Stimulated activated CD4-positive, alpha-beta T cell treated with anti-CD3 and anti-CD28 coated beads, Interleukin-15, amount 100 ng/mL, for 48 hours (primary cell): ENCODE measurements around the gene MRPL21.
A peak's percentile ranks its signal among the peaks of the same experiment; 100 is the strongest.

Source experiments
- DNase-seq, 2 donors: peaks; one replicate each; pipeline ENCODE4 v3.0.0-alpha.2; 2020; ENCODE audit warnings: low read depth in 2 of 2

Gene MRPL21

DNA sequence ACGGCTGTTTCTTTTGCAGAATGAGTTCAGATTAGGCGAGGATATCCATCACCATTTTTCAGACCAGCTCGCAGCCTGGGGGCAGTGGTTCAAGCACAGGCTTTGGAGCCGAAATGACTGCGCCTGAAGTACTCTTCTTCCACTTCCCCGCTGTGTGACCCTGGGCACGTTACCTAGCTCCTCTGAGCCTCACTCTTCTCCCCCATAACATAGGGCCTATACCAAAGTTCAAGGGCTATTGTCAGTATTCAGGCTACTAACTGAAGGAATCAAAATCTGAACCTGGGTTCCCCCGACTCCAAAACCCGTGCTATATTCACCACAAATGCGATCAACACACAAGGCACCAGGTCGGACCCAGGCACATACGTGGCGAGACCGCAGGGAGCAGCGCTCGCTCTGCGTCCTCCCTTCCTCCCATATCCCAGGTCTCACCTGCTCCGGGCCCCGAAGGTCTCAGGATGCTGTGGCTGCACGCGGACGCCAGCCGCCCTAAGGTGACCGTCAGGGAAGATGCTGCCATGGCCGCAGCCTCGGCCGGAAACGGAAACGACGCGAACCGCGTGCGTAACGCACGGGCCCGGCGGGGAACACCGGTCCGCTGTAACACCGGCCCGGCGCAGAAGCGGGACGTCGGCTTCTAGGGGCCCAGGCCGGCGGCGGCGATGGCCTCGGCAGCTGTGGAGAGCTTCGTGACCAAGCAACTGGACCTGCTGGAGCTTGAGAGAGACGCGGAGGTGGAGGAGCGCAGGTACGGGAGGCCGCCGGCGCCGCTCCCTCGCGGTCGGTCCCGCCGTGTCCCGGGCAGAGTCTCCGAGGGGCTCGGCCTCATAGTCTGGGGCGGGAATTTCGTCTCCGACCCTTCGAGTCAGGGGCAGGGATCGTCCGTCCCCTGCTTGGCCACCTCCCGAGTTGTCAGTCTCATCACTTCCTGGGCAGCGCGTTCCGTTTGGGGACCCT lies at the start of gene MRPL21, which contains the start of gene IGHMBP2:
Gene MRPL21 (minus strand): TSS at position 545 of the 960 bp plus-strand sequence. CDS start 22 bp downstream, at position 523.
Gene IGHMBP2 (plus strand): TSS at position 604 of the 960 bp plus-strand sequence. CDS start 62 bp downstream, at position 666.
- DNase-seq, result peak; percentile 75 to 82

DNA sequence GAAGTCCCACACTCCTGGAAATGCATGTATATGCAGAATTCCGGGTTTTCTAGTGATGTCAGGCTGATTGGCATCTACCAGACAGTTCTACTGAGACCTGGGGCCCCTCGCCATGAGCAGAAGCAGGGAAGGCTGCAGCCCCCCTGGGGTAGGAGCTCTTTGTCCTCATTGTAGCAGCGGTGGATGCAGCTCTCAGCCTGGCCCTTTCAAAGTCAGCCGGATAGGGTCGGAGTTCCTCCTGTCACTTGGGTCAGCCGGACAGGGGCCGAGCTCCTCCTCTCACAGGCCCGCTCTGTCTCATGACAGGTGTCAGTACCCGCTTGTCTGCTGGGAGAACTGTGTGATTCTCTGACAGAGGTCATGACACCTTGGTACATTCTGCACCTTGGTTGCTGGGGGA lies 47.1 kb upstream of the MRPL21 start:
- DNase-seq, result no peak

DNA sequence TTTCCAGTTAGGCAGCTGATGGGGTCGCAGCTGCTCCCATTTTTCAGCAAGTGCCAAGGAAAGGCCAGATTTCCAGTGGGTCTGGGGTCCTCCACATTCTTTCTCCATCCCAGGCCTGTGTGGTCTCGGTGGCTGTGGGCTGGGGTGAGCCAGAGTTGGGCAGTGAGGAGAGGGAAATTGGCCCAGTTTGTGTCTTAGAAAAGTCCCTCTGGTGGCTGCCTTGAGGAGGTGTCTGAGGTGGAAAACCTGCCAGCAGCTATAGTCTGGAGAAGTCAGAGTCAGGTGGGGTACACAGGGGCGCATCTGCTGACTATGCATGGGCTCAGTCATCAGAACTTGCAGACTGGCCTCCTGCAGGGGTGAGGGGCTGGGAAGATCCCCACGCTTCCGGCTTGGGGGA lies 46.6 kb upstream of the MRPL21 start:
- DNase-seq, result no peak

DNA sequence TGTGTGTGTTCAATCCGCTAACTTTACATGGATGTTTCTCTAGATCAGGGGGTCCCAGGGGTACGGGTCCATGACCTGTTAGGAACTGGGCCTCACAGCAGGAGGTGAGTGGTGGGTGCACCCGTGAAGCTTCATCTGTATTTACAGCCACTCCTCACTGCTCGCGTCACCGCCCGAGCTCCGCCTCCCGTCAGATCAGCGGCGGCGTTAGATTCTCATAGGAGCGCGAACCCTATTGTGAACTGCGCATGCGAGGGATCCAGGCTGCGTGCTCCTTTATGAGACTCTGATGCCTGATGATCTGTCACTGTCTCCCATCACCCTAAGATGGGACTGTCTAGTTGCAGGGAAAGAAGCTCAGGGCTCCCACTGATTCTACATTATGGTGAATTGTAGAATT lies 45.3 kb upstream of the MRPL21 start:
- no peak for DNase-seq

DNA sequence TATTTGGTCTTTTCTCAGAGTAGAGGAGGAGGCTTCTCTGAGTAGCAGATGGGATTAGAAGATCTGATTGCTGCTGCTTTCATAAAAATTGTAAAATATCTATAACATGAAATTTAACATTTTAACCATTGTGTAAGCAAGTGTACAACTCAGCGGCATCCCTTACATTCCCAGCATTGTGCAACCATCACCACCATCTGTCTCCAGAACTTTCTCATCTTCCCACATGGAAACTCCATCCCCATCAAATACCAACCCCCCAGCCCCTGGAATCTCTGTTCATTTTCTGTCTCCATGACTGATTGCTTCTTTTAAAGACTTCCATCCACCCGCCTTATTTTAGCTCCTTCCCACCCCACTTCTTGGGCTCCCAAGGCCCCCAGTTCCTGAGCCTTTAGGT lies 44.9 kb upstream of the MRPL21 start:
- DNase-seq, result no peak

DNA sequence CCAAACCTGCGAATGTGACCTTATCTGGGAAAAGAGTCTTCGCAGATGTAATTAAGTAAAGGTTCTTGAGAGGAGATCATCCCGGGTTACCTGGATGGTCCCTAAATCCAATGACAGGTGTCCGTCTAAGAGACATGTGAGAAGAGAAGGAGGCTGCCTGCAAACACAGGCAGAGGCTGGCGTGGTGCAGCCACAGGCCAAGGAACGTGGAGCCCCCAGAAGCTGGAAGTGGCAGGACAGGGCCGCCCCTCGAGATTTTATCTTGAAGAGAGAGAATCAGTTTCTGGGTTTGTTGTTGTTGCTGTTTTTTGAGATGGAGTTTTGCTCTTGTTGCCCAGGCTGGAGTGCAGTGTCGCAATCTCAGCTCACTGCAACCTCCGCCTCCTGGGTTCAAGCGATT lies 43.5 kb upstream of the MRPL21 start:
- no peak for DNase-seq

DNA sequence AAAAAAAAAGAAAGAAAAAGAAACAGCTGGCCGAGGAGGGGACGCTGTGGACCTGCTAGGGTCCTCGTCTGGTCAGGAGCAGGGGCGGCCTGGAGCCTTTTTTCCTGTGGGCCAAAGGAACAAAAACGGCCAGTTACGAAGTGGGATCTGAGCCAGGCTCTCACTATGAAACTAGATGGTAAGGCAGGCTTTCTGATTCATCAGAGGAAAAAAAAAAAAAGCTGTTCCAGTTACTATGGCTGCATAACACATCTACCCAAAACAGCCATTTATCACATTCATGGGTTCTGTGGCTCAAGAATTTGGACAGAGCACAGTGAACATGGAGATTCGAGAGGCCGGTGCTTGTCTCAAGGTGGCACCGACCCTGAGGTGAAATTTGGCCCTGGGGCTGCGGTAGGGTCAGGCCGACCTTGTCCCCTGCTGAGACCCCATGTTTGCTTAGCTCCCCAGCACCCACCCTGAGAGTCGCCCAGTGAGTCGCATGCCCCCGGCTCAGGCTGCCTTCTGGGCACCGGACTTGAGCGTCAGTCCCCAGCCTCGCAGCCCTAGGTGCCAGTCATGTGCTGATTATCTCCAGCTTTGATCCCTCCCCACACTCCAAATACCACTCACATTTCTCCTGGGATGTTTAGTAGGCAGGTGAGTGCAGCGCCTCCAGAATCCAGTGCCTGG lies 42.9 kb upstream of the MRPL21 start:
- DNase-seq, result no peak

DNA sequence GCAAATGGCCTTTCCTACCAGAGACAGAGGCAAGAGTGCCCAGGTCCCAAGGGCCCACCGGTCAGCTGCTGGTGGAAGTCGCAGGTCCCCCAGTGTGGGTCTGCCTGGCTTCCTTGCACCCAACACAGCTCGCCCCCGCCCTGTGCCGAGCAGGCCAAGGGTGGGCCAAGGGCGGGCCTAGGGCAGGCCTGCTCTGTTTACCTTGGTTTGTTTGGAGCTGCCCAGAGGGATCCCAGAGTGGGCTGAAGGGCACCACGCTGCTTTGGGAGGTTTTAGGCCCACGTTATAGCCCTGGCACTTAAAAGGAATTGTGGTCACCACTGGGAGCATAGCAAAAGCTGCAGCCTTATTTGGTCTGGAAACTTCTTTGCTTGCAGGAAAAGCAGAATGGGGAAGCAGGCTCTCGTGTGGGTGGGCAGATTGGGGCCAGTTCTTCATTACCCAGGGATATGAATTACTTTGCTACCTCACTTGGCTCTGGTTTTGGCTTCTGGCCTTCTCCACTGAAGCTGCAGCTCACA lies 39.2 kb upstream of the MRPL21 start:
- no peak for DNase-seq

DNA sequence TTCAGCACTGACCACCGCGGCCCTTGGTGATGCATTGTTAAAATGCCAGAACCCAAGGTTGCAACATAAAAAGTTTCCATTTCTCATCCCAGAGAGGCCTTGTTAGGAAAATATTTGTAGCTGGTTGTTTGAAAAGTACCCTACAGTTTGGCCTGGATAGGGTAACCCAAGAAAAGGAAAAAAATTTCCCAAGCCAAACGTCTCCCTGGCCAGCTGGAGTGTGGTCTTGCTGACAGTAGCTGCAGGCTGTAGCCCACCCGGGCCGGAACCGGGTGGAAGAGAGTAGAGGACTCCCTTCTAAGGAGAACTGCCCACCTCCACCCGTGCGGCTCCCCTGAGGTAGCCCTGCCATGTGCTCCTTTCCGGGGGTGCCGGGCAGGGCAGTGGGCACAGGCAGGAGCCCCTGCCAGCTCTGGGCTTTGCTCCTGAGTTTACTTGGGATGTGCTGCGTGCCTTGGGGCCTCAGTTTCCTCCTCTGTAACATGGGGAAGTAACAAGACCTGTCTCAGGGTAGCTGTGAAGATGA lies 38.5 kb upstream of the MRPL21 start:
- no peak for DNase-seq

DNA sequence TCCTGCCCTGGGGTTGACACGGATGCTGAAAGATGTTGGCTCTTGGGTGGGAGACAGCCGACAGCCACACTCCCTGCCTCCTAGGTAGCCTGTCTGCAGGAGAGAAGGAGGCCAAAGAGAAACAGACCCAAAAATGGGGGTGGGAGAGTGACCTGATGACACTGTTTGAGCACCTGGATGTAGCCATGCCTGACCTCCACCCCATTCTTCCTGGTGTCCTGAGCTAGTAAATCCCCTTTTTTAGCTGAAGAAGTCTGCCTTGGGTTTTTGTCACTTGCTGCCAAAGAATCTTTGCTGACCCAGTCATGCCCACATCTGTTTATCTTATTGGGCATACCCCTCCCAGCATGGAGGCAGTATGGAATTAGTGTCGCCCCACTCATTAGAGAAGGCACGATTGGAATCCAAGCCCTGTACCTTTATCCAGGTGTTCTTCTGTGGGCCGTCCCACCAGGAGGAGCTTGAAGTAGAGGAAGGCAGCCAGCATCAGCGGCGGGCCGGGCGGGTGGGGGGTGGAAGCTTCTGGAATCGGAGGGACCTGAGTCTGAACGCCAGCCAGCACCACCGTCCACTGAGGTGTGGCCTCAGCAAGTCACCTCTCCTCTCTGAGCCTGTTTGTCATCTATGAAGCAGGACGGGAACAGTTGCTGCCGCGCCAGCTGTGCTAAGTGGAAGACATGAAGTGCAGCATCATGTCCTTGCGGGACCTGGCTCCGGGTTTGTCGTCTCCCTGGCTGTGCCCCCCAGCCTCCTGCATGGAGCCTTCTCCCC lies 37.9 kb upstream of the MRPL21 start:
- no peak for DNase-seq

DNA sequence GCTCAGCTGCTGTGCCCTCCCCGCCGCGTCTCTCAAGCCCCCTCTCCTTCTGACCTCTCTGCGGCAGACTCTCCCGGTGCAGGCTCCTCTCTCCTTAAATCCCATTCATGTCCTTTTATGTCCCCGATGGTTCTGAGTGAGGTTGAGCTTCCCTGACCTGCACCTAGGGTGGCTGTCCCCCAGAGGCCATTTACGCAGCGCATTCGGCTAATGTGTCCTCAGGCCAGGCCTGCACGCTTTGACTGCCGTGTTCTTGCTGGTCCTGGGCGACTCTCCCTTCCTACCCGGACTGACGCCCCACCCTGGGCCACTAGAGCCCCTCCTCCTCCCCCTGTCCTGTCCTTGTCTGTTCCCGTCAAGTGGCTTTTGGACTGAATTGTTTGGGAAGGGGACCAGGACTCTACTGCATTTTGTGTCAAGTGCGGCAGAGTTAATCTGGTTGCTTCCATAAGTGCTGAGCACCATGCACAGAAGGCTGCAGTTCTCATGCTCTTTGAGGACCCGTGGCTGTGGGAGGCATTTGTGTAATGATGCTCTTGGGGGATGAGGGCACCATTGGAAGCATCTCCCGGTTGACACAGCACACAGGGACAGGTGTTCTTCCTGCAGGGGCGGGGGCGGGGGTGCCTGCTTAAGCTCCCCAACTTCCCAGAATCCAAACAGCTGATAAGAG lies 37.2 kb upstream of the MRPL21 start:
- DNase-seq, result no peak

DNA sequence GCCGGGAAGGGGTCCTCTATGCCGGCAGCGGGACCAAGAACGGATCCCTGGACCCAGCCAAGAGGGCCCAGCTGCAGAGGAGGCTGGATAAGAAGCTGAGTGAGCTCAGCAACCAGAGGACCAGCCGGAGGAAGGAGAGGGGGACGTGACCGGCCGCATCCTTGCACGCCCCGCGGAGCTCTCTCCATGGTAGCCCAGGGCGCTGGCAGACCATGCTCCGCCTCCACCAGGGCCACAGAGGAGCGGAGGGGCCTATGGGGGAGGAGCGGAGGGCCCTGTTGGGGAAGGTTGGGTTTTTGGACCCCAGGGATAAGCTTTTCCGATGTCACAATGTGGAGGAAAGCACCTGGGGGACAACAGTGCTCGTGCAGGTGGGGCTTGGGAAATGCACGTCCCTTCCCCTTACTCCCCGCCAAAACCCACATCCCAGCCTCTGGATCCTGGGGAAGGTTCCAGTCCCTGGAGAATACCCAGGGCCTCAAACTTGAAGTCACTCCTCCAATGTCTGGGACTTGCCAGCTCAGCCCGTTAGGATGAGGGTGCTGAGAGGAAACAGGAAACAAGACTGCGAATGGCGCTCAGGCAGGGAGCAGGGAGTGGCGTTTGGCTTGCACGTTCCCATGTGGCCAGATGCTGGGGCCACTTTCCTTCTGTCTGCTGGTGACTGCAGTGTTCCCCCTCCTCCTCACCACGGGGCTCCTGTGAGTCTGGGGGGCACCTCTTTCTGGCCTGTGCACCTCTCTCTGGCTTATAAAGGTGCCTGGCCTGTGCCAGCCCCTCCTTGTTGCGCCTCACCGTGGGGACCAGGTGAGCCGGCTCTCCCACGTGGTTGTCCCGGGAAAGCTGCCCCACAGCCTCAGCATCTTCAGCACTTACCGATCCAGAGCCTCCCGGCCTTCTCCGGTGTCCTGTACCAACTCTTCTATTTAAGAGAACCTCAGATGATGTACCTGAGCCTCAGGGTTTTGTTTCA lies 36.2 kb upstream of the MRPL21 start:
- no peak for DNase-seq

DNA sequence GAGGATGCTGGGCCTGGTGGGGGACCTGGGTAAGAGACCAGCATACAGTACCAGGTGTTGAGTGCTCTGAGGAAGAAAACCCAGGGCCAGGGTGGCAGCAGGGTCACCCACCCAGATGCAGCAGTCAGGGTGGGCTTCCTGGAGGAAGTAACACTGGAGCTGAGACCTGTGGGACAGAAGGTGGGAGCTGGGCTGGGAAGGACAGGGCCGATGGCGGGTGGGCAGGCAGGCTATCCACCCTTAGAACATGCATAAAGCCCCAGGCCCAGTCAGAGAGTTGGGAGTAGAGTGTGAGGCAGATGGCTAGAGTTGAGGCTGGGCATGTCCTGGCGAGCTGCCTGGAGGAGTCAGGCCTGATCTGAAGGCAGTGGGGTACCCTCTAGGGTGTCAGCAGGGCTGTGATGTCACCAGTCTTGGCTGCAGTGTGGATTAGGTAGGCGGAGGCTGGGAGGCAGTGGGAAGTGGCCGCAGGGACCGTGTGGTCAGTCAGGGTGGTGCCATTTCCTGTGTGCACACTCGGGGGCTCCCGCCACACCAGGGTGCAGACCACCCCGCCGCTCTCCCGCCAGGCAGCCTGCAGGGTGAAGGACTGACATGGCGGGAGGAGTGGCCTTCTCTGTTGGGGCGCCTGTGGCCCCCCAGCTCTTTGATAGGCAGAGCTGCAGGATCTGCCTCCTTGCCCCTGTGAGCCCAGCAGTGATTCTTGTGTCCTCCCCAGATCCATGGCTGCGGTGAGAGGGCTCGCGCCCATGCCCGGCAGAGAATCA lies 35.4 kb upstream of the MRPL21 start:
- DNase-seq, result no peak

DNA sequence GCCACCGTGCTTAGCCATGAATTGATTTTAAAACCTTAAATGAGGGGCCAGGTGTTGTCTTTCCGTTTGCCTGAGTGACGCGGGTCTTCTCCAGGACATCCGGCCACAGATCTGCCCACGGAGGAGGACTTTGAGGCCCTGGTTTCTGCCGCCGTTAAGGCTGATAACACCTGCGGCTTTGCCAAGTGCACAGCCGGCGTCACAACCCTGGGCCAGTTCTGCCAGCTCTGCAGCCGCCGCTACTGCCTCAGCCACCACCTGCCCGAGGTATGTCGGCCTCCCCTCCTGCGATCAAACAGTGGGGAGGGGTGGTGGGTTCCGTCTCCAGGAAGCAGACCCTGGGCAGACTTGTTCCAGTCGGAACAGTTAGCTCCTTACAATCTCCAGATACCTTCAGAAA lies 34.5 kb upstream of the MRPL21 start:
- no peak for DNase-seq

DNA sequence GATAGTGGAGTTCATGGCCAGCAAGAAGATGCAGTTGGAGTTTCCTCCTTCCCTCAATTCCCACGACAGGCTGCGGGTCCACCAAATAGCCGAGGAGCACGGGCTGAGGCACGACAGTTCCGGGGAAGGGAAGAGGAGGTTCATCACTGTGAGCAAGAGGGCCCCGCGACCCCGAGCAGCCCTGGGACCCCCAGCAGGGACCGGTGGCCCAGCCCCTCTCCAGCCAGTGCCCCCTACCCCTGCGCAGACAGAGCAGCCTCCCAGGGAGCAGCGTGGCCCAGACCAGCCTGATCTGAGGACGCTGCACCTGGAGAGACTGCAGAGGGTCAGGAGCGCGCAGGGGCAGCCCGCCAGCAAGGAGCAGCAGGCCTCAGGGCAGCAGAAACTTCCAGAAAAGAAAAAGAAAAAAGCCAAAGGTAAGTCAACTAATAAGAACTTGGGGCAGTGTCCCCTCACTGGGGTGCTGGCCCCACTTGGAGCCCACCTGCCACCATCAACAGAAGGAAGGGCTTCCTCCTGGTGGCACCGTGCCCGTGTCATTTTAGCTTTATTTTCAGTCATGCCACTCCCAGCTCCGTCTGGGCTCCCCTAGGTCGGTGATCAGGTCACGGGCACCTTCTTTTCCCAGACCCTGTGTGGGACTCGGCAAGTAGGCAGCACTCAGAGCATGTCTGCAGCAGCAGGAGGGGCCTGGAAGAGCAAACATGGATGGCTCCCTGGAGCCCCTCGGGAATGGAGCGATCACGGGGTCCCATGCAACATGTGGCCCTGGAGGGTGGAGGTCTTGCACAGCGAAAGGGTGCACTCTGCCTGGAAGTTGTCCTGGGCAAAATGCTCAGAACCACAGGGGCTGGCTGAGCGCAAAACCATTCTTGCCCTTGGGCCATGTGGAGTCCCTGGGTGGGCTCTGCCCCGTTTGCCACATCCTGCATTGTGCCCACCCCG lies 33.3 kb upstream of the MRPL21 start:
- no peak for DNase-seq

DNA sequence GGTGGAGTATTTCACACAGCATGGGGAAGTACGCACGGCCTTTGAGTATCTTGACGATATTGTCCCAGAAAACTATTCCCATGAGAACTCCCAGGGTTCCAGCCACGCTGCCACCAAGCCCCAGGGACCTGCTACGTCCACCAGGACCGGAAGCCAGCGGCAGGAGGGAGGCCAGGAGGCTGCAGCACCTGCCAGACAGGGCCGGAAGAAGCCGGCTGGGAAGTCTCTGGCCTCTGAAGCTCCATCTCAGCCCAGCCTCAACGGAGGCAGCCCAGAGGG lies 32.7 kb upstream of the MRPL21 start:
- no peak for DNase-seq

DNA sequence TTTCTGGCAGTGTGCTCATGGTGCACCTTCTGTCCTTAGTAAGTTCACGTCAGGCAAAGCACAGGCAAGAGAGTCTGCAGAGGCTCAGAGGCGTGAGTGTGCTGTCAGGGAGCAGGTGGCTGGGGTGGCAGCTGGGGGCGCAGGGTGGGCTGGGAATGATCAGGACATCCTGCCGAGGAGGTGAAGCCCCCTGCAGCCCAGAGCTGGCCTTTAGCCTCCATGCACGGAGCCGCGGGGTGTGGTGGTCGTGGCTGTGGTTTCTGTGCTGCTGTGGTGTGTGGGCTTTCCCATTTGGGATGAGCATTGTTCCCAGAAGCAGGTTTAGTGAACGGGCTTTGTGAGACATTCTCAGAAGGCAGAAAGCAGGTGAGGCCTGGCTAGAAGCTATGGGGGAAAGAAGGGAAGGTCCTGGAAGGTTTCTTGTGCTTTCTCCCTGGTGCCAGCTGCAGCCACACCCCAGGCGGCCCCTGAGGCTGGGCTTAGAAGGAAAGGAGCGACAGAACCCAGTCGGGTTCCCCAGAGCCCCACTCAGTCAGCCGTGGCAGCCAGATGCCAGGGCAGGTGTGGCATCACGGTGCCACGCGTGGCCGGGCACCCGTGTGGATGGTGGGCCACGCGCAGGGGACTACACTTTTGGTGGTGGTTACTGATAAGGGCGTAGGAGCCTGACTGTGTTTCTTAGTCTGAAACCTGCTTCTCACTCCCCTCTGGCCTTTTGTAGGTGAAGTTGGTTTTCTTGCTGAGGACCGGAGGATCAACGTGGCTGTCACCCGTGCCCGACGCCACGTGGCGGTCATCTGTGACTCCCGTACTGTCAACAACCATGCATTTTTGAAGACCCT lies 32.1 kb upstream of the MRPL21 start:
- DNase-seq, result no peak
